IMR-90 (cell line): ENCODE results near the gene GPR176.

Source experiments
- CTCF ChIP-seq: conservative IDR thresholded peaks from 2 replicates; pipeline ENCODE4 v1.5.1; 2012; ENCODE audit warnings: mild to moderate bottlenecking, low read depth, low read length, improper control_type of control experiment
- RFX5 ChIP-seq: IDR thresholded peaks from 2 replicates; pipeline ENCODE4 v1.8.0; 2012; ENCODE audit warnings: low read depth, mild to moderate bottlenecking, low read length, moderate library complexity

DNA sequence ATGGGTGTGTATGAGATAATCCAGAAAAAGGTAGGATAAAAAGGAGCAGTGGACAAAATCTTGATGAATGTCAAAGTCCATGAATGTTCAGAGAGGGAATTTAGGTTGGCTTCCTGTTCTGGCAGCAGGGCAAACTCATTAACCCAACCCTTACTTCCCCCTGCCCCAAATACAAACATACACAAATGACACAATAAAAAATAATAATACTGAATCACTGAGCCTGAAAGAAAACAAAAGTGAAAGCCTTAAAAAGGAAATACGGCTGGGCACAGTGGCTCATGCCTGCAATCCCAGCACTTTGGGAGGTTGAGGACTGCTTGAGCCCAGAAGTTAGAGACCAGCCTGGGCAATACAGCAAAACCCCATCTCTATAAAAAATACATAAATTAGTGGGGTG is 62.9 kb downstream of the GPR176 start:
- TF ChIP-seq RFX5: no peak
- no peak for TF ChIP-seq CTCF
